SK-N-SH (cell line): ENCODE measurements around the gene LYSMD4. TPM values are rescaled to one million over a fixed set of nuclear protein-coding genes. Genes with fewer than 3 reads are reported as not detected.

ENCODE experiments used
- CTCF ChIA-PET: fragments of 300-600, 350-600 bp; formaldehyde crosslinking; extraction: SDS; loops from one replicate; lab custom pipeline; 2021; lab: Yijun Ruan, JAX
- POLR2A ChIA-PET: fragments of 350-600 bp; sonication (Branson Sonifier 250); formaldehyde crosslinking; extraction: SDS; loops from one replicate; lab custom pipeline; 2020; ENCODE audit warnings: antibody characterized with exemption, inconsistent platforms; lab: Yijun Ruan, JAX
- DNase-seq: peaks from one replicate; pipeline ENCODE4 v3.0.0; 2012
- H2AFZ ChIP-seq: fragments of 200-600 bp; sonication (generic); 2 replicates; pipeline ENCODE4 v1.8.1; 2016; ENCODE audit warnings: antibody characterized with exemption, mild to moderate bottlenecking, low read depth
- H3F3A ChIP-seq: fragments of 200-600 bp; sonication (generic); replicated peaks from 2 replicates; pipeline ENCODE3; 2016; ENCODE audit warnings: antibody characterized with exemption, mild to moderate bottlenecking; ENCODE audit not compliant: insufficient read depth
- H3K27ac ChIP-seq, 2 experiments: fragments of 200-500 bp in 1 of 2; fragments of 200-600 bp in 1 of 2; sonication (Bioruptor generic) in 1 of 2; sonication (generic), shearing (Covaris generic) in 1 of 2; 2 replicates each; pipeline versions ENCODE4 v1.5.1 to v1.6.1; 2014 to 2016; ENCODE audit warnings: low read depth in 2 of 2, inconsistent platforms in 1 of 2, low read length in 1 of 2, mild to moderate bottlenecking in 1 of 2, mixed read lengths in 1 of 2
- H3K27me3 ChIP-seq: fragments of 200-600 bp; sonication (generic), shearing (Covaris generic); 2 replicates; pipeline ENCODE4 v1.6.1; 2016; ENCODE audit warnings: mixed run types; ENCODE audit not compliant: insufficient read depth
- H3K36me3 ChIP-seq, 2 experiments: fragments of 200-500 bp in 1 of 2; fragments of 200-600 bp in 1 of 2; sonication (Bioruptor generic) in 1 of 2; sonication (generic) in 1 of 2; replicated peaks in 1 of 2; 2 replicates each; pipeline versions ENCODE3 to v1.5.1; 2014 to 2016; ENCODE audit warnings: low read length in 1 of 2, mild to moderate bottlenecking in 1 of 2; ENCODE audit not compliant: insufficient read depth in 2 of 2, control insufficient read depth in 1 of 2
- H3K4me1 ChIP-seq, 2 experiments: fragments of 200-500 bp in 1 of 2; fragments of 200-600 bp in 1 of 2; sonication (Bioruptor generic) in 1 of 2; sonication (generic), shearing (Covaris generic) in 1 of 2; 2 replicates each; pipeline versions ENCODE4 v1.5.1 to v1.6.1; 2014 to 2016; ENCODE audit warnings: low read depth in 1 of 2, low read length in 1 of 2, mixed run types in 1 of 2; ENCODE audit not compliant: insufficient read depth in 2 of 2, control insufficient read depth in 1 of 2
- H3K4me2 ChIP-seq: fragments of 200-600 bp; sonication (generic), shearing (Covaris generic); 2 replicates; pipeline ENCODE4 v1.6.1; 2017; ENCODE audit warnings: mixed run types
- H3K4me3 ChIP-seq, 2 experiments: fragments of 200-500 bp in 1 of 2; fragments of 200-600 bp in 1 of 2; sonication (Bioruptor generic) in 1 of 2; sonication (generic), shearing (Covaris generic) in 1 of 2; 2 replicates each; pipeline versions ENCODE4 v1.5.1 to v1.8.1; 2014 to 2016; ENCODE audit warnings: low read depth in 2 of 2, inconsistent platforms in 1 of 2, low read length in 1 of 2, mild to moderate bottlenecking in 1 of 2, mixed read lengths in 1 of 2, moderate library complexity in 1 of 2
- H3K79me2 ChIP-seq: fragments of 200-600 bp; sonication (generic); 2 replicates; pipeline ENCODE4 v1.8.1; 2017; ENCODE audit warnings: mild to moderate bottlenecking; ENCODE audit not compliant: insufficient read depth
- H3K9ac ChIP-seq: fragments of 200-600 bp; sonication (generic); 2 replicates; pipeline ENCODE4 v1.6.1; 2017; ENCODE audit warnings: mixed run types
- H3K9me2 ChIP-seq: fragments of 200-600 bp; sonication (generic); 2 replicates; pipeline ENCODE4 v1.6.1; 2017; ENCODE audit warnings: mixed run types
- H3K9me3 ChIP-seq: fragments of 200-600 bp; sonication (generic); 2 replicates; pipeline ENCODE4 v1.6.1; 2017; ENCODE audit warnings: mixed run types, mild to moderate bottlenecking, moderate library complexity
- H4K20me1 ChIP-seq: fragments of 200-600 bp; sonication (generic); 2 replicates; pipeline ENCODE4 v1.6.1; 2017; ENCODE audit warnings: mild to moderate bottlenecking, mixed run types; ENCODE audit not compliant: insufficient read depth
- CHD2 ChIP-seq: fragments of 150-350 bp; IDR thresholded peaks from 2 replicates; pipeline ENCODE4 v1.6.1; 2018; ENCODE audit warnings: low read length; ENCODE audit not compliant: partially characterized antibody
- CTCF ChIP-seq: fragments of 200-600 bp; sonication (generic); IDR thresholded peaks from 2 replicates; pipeline ENCODE4 v1.6.1; 2017; ENCODE audit warnings: antibody characterized with exemption, mild to moderate bottlenecking, moderate library complexity
- ELF1 ChIP-seq: IDR thresholded peaks from 2 replicates; pipeline ENCODE4 v1.4.0; 2012
- EZH2phosphoT487 ChIP-seq: fragments of 200-600 bp; sonication (generic); IDR thresholded peaks from 2 replicates; pipeline ENCODE4 v1.6.1; 2017; ENCODE audit warnings: low read depth, mixed run types, mild to moderate bottlenecking, antibody characterized with exemption, moderate library complexity, borderline replicate concordance
- FOSL2 ChIP-seq: IDR thresholded peaks from 2 replicates; pipeline ENCODE4 v1.4.0; 2012; ENCODE audit warnings: low read depth, mild to moderate bottlenecking, moderate library complexity, borderline replicate concordance
- FOXJ3 ChIP-seq: sonication (generic); formaldehyde crosslinking; IDR thresholded peaks from 2 replicates; pipeline ENCODE4 v1.5.1; 2020; ENCODE audit warnings: mild to moderate bottlenecking, missing genetic modification reagents
- FOXM1 ChIP-seq: IDR thresholded peaks from 2 replicates; pipeline ENCODE4 v1.4.0; 2012; ENCODE audit warnings: low read depth, mild to moderate bottlenecking
- GATA2 ChIP-seq: sonication (generic); formaldehyde crosslinking; IDR thresholded peaks from 2 replicates; pipeline ENCODE4 v1.5.0; 2020; ENCODE audit warnings: mild to moderate bottlenecking, missing genetic modification reagents
- IRF3 ChIP-seq: fragments of 150-350 bp; IDR thresholded peaks from 2 replicates; pipeline ENCODE4 v1.6.1; 2016; ENCODE audit warnings: mild to moderate bottlenecking, low read depth, low read length
- JUND ChIP-seq: IDR thresholded peaks from 2 replicates; pipeline ENCODE4 v1.4.0; 2012
- MAX ChIP-seq: IDR thresholded peaks from 2 replicates; pipeline ENCODE4 v1.4.0; 2012; ENCODE audit warnings: low read depth
- MEF2A ChIP-seq: IDR thresholded peaks from 2 replicates; pipeline ENCODE4 v1.4.0; 2012; ENCODE audit warnings: low read depth, borderline replicate concordance
- MXI1 ChIP-seq: IDR thresholded peaks from 2 replicates; pipeline ENCODE4 v1.6.1; 2012; ENCODE audit warnings: mild to moderate bottlenecking, low read depth, low read length, improper control_type of control experiment
- NFIC ChIP-seq: IDR thresholded peaks from 2 replicates; pipeline ENCODE4 v1.4.0; 2012; ENCODE audit warnings: borderline replicate concordance
- NRF1 ChIP-seq: IDR thresholded peaks from 2 replicates; pipeline ENCODE4 v1.6.1; 2012; ENCODE audit warnings: low read depth, mild to moderate bottlenecking, low read length
- PBX3 ChIP-seq: IDR thresholded peaks from 2 replicates; pipeline ENCODE4; 2012
- POLR2AphosphoS5 ChIP-seq: IDR thresholded peaks from 2 replicates; pipeline ENCODE4 v1.6.1; 2012; ENCODE audit warnings: low read depth, low read length
- RAD21 ChIP-seq: IDR thresholded peaks from 2 replicates; pipeline ENCODE4 v1.6.1; 2012; ENCODE audit warnings: mild to moderate bottlenecking, low read length
- RCOR1 ChIP-seq: fragments of 150-350 bp; IDR thresholded peaks from 2 replicates; pipeline ENCODE4 v1.6.1; 2017; ENCODE audit warnings: antibody characterized with exemption, low read length
- RXRA ChIP-seq: IDR thresholded peaks from 2 replicates; pipeline ENCODE4 v1.4.0; 2012; ENCODE audit warnings: low read depth, mild to moderate bottlenecking, borderline replicate concordance
- SMC3 ChIP-seq: IDR thresholded peaks from 2 replicates; pipeline ENCODE4 v1.6.1; 2012; ENCODE audit warnings: low read depth, low read length, improper control_type of control experiment
- TAF1 ChIP-seq: IDR thresholded peaks from 2 replicates; pipeline ENCODE4 v1.6.1; 2012; ENCODE audit warnings: low read depth, mild to moderate bottlenecking, low read length, moderate library complexity, borderline replicate concordance
- TCF12 ChIP-seq: IDR thresholded peaks from 2 replicates; pipeline ENCODE4 v1.4.0; 2012
- YY1 ChIP-seq: IDR thresholded peaks from 2 replicates; pipeline ENCODE4 v1.4.0; 2012; ENCODE audit warnings: low read depth, mild to moderate bottlenecking
- WGBS: methylation state at CpG from one replicate; pipeline ENCODE4 v1.1.6; 2017; ENCODE audit warnings: low lambda C conversion rate; 5-methylcytosine and 5-hydroxymethylcytosine counted together
- polyA plus RNA-seq, 3 experiments: library from polyadenylated mRNA; depleted of rRNA; stranded (reverse); fragments of >200 nt; gene quantifications; 2 replicates each; pipeline ENCODE4 v1.2.3, GENCODE V29; 2012

Gene LYSMD4
- polyA plus RNA-seq, 1 of the 3 experiments (the other 2 are of a cell fraction): 6.1 TPM

- H3K27me3 ChIP-seq: no peaks in the 10 kb centered on the region
- no peak overlapping the region for H3K4me2 ChIP-seq
- POLR2A ChIA-PET: no interaction called here
- TF ChIP-seq MEF2A (no peak), EZH2phosphoT487 (no peak), FOSL2 (no peak), MXI1 (no peak), NFIC (no peak), GATA2 (no peak), CHD2 (no peak), FOXJ3 (CRISPR knock-in tag) (no peak), RCOR1 (no peak), YY1 (no peak), TAF1 (no peak), ELF1 (no peak), TCF12 (no peak), NRF1 (no peak), PBX3 (no peak), RAD21 (no peak), POLR2AphosphoS5 (no peak), MAX (no peak), RXRA (no peak), FOXM1 (no peak)
- no peak overlapping the region for H3K4me3 ChIP-seq
- no peak overlapping the region for H3K27ac ChIP-seq
- H3K9ac ChIP-seq: no peak overlapping the region
- peaks cover 47 to 58% of the 10 kb centered on the region in 2 experiments for H3K36me3 ChIP-seq
- H4K20me1 ChIP-seq: no peaks in the 10 kb centered on the region
- no peaks in the 10 kb centered on the region for H3K9me2 ChIP-seq
- no peaks in the 10 kb centered on the region for H3K79me2 ChIP-seq
- no peak for DNase-seq
- WGBS: 94% methylated on average over 5 of the region's 5 CpGs
- H3F3A ChIP-seq: no peaks in the 10 kb centered on the region
- no peak overlapping the region for H2AFZ ChIP-seq
- CTCF ChIA-PET: interaction anchor here (2.4 kb wide), 1 partner anchor 424 kb away, joined by 6 read pairs; no protein-coding TSS in a partner anchor
- no peaks in the 10 kb centered on the region for H3K9me3 ChIP-seq
- peaks cover 16 to 19% of the 10 kb centered on the region in 2 experiments for H3K4me1 ChIP-seq
Measured at GRCh38 chr15:99711625-99712024, 21.6 kb downstream of the LYSMD4 start.

- CTCF ChIA-PET: interaction anchor here (1.2 to 2.4 kb wide), 3 partner anchors 422 to 437 kb away, joined by 3 to 7 read pairs (median 6); no protein-coding TSS in a partner anchor
- TF ChIP-seq FOXM1 (no peak), EZH2phosphoT487 (no peak), MAX (no peak), PBX3 (no peak), MEF2A (no peak), IRF3 (no peak), NFIC (no peak), CTCF (no peak), MXI1 (no peak), FOSL2 (no peak), JUND (no peak), SMC3 (no peak)
Measured at GRCh38 chr15:99709243-99709986, 23.8 kb downstream of the LYSMD4 start.

More at GRCh38 chr15:99709243-99709986, 23.8 kb downstream of the LYSMD4 start:
- DNase-seq: no peak
- no peaks in the 10 kb centered on the region for H3K27me3 ChIP-seq
- H3K79me2 ChIP-seq: no peaks in the 10 kb centered on the region
- no peak overlapping the region for H3K4me3 ChIP-seq
- WGBS: 91% methylated on average over 16 of the region's 16 CpGs
- POLR2A ChIA-PET: no interaction called here
- peaks cover 38 to 45% of the 10 kb centered on the region in 2 experiments for H3K36me3 ChIP-seq
- no peak overlapping the region for H2AFZ ChIP-seq
- no peak overlapping the region for H3K4me2 ChIP-seq
- no peaks in the 10 kb centered on the region for H4K20me1 ChIP-seq
- H3F3A ChIP-seq: no peaks in the 10 kb centered on the region
- H3K27ac ChIP-seq: no peak overlapping the region
- no peak overlapping the region for H3K9ac ChIP-seq
- H3K4me1 ChIP-seq: peaks cover 16 to 19% of the 10 kb centered on the region in 2 experiments
- H3K9me3 ChIP-seq: no peaks in the 10 kb centered on the region
- no peaks in the 10 kb centered on the region for H3K9me2 ChIP-seq
